Fibroblast of the aortic adventitia (primary cell): ENCODE data around the gene MOB2. TPM values are rescaled to one million over a fixed set of nuclear protein-coding genes. Genes with fewer than 3 reads are reported as not detected.

ENCODE experiments used
- DNase-seq: peaks from one replicate; pipeline ENCODE4 v3.0.0-alpha.2; 2010; ENCODE audit warnings: low read depth
- H3K4me3 ChIP-seq: 2 replicates; pipeline ENCODE4 v1.5.1; 2011; ENCODE audit warnings: low read depth, mild to moderate bottlenecking, control low read depth, low read length, moderate library complexity
- total RNA-seq: library from RNA; depleted of rRNA; stranded (reverse); fragments of >200 nt; gene quantifications from 2 replicates; pipeline ENCODE4 v1.2.3, GENCODE V29; 2012; ENCODE audit warnings: low replicate concordance
- TF ChIP-seq, protein P1 (sequence below): IDR thresholded peaks from 2 replicates; pipeline ENCODE4 v1.5.1; 2011; ENCODE audit warnings: mild to moderate bottlenecking, low read length, control low read depth, inconsistent platforms; ENCODE audit not compliant: insufficient read depth

The MOB2 gene
- total RNA-seq, 1 donor, result 13.9 TPM

DNA sequence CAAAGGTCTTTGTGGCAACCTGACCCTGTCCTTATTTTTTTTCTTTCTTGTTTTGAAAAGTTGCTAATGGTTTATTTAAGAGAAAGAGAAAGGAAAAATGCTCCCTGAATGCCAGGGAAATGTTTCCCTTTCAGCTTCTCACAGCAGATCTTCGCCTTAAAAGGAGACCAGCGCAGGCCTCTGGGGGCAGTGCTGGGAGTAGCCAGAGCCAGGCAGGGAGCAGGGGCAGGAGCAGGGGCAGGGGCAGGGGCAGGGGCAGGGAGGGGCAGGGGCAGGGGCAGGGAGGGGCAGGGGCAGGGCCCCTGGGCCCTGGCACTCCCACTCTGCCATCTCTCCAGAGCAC, 5.1 kb downstream of the MOB2 start:
- TF ChIP-seq, protein P1, sequence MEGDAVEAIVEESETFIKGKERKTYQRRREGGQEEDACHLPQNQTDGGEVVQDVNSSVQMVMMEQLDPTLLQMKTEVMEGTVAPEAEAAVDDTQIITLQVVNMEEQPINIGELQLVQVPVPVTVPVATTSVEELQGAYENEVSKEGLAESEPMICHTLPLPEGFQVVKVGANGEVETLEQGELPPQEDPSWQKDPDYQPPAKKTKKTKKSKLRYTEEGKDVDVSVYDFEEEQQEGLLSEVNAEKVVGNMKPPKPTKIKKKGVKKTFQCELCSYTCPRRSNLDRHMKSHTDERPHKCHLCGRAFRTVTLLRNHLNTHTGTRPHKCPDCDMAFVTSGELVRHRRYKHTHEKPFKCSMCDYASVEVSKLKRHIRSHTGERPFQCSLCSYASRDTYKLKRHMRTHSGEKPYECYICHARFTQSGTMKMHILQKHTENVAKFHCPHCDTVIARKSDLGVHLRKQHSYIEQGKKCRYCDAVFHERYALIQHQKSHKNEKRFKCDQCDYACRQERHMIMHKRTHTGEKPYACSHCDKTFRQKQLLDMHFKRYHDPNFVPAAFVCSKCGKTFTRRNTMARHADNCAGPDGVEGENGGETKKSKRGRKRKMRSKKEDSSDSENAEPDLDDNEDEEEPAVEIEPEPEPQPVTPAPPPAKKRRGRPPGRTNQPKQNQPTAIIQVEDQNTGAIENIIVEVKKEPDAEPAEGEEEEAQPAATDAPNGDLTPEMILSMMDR, result no peak
- no peak overlapping the region for H3K4me3 ChIP-seq
- no peak for DNase-seq

DNA sequence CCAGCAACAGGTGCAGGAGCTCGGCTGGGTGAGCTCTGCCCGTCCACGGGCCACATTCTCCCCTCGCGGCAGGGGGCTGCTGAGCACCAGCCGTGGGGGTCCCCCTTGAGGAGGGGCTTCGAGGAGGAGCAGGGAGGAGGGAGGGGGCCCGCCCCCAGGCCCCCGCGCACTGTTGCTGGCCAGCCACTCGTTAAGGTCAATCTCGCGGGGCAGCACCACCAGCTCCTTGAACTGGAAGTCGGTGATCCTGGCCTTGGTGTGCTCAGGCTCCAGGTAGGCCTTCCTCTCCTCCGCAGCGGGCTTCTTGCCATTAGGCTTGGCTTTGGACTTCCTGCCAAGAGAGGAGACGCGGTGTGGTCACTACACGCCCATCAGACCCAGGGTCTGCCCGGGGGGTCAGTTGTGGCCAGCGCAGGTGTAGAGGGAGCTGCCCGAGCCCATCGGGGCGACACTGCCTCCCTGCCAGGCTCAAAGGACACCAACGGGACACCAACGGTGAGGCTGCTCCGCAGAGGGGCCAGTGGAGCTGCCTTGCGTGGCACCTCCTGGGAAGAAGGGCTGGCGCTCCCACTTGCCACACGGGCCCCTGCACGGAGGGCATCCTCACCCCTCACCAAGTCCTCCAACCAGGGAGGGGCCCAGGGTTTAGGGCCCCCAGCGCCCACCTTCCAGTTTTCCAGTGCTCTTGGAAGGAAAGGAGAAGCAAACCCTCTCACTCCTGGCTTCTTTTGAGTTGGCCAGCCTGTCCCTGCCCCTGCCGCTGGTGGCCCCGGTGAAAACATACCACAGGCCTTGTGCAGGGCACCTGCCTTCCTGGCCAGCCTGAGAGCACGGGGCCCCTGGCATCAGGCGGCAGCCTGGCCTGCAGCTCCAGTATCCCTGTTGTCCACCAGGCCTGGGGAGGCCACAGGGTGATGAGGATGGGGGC, 5.8 kb downstream of the MOB2 start:
- TF ChIP-seq, protein P1, result no peak
- no peak overlapping the region for H3K4me3 ChIP-seq
- no peak for DNase-seq

GRCh38 chr11:1480191-1480554, 6.4 kb downstream of the MOB2 start:
- no peak for DNase-seq
- TF ChIP-seq, protein P1, result no peak
- H3K4me3 ChIP-seq, result no peak overlapping the region

DNA sequence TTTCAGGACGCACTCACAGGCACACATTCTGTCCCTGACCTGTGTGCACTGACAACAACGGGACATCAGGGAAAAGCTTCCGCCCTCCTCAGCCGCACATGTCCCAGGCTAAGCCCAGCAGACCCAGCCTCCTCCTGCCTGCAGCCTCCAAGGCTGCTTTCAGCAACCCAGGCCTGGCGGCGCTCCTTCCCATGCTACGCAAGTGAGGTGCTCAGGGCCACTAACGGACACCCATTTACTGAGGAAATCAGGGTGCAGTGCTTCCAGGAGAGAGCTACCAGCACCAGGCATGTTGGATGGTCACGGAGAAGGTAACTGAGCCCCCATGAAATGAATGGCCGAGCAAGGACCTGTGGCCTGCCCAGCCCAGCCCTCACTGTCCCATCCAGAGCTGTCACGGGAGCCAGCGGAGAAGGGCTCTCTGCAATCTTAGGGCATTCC, 6.9 kb downstream of the MOB2 start:
- no peak for DNase-seq
- no peak overlapping the region for H3K4me3 ChIP-seq
- TF ChIP-seq, protein P1, result no peak

GRCh38 chr11:1479006-1479677, 7.4 kb downstream of the MOB2 start:
- no peak for DNase-seq
- TF ChIP-seq, protein P1, result no peak
- H3K4me3 ChIP-seq, result no peak overlapping the region

DNA sequence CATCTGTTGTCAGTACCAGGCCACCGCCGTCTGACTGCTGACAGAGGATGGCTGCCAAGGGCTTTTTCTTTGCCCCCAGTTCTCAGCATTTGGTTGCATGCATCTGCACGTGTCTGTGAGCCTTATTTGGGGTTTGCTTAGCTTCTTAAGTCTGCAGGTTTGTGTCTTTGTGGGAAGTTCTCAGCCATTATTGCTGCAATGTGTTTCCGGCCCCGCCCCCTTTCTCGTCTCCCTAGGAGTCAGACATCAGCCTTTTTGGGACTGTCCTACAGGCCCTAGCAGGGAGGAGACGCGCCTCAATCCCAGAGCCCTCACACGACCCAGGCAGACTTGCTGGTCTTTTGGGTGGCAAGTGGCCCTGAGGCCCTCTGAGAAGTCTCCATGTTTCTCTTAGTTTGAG, 8.0 kb downstream of the MOB2 start:
- no peak overlapping the region for H3K4me3 ChIP-seq
- TF ChIP-seq, protein P1, result no peak
- DNase-seq, result no peak
